IgD-negative memory B cell (primary cell): ENCODE data around the gene CAMK2G. TPM values are rescaled to one million over a fixed set of nuclear protein-coding genes. Genes with fewer than 3 reads are reported as not detected.
A peak's percentile ranks its signal among the peaks of the same experiment; 100 is the strongest.
"Not testable (repeated sequence)": the region's sequence is repeated elsewhere in the genome, so short reads cannot be mapped to it uniquely, and the experiment has no call there.

Source experiments
- H3K27ac Mint-ChIP-seq, 3 donors: one replicate each; pipeline ENCODE4 v1.8.0; 2020 to 2022; ENCODE audit warnings: mild to moderate bottlenecking in 3 of 3, mixed read lengths in 3 of 3, moderate library complexity in 1 of 3
- H3K27me3 Mint-ChIP-seq: one replicate; pipeline ENCODE4 v1.8.0; 2021; ENCODE audit warnings: mixed read lengths
- H3K36me3 Mint-ChIP-seq: one replicate; pipeline ENCODE4 v1.8.0; 2020; ENCODE audit warnings: mild to moderate bottlenecking, mixed read lengths
- H3K4me1 Mint-ChIP-seq, 3 donors: one replicate each; pipeline ENCODE4 v1.8.0; 2020 to 2022; ENCODE audit warnings: mixed read lengths in 3 of 3, mild to moderate bottlenecking in 1 of 3
- H3K4me3 Mint-ChIP-seq, 4 donors: one replicate each; pipeline ENCODE4 v1.8.0; 2020 to 2022; ENCODE audit warnings: mild to moderate bottlenecking in 4 of 4, mixed read lengths in 4 of 4, moderate library complexity in 3 of 4
- H3K9me3 Mint-ChIP-seq, 3 donors: one replicate each; pipeline ENCODE4 v1.8.0; 2020 to 2021; ENCODE audit warnings: mixed read lengths in 3 of 3, mild to moderate bottlenecking in 1 of 3
- polyA plus RNA-seq: library from polyadenylated mRNA; unstranded; fragments of 300-500 nt; fragmentation: Illumina TruSeq; gene quantifications from one replicate; pipeline ENCODE4 v1.2.3, GENCODE V29; 2021

The CAMK2G gene
- polyA plus RNA-seq, 1 donor from 2014 or later = 7.2 TPM

DNA sequence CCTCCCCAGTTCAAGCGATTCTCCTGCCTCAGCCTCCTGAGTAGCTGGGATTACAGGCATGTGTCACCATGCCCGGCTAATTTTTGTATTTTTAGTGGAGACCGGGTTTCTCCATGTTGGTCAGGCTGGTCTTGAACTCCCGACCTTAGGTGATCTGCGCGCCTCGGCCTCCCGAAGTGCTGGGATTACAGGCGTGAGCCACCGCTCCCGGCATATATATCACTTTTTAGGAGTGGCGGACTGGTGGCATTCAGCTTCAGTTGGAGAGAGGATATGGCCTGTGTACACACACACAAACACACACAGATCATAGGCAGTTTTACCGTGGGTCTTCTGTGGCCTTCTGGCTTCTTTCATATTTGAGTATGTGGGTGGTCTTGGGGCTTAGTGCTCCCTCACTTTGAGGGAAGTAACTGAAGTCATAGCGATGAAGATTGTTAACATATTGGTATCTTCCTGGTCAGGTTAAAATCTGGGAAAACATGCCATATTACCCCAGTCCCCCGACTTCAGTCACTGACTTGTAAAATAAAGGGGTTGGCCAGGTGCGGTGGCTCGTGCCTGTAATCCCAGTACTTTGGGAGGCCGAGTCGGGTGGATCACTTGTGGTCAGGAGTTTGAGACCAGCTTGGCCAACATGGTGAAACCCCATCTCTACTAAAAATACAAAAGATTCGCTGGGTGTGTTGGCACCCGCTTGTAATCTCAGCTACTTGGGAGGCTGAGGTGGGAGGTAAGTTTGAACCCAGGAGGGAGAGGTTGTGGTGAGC, 87.1 kb downstream of the CAMK2G start:
- H3K4me3 Mint-ChIP-seq = peak overlapping the region in 3 of 4 donors; percentile 39 to 96 (median 63)
- not testable (repeated sequence) for H3K9me3 Mint-ChIP-seq, H3K36me3 Mint-ChIP-seq, H3K27me3 Mint-ChIP-seq
- H3K27ac Mint-ChIP-seq = peak overlapping the region in 1 of 3 donors; percentile 71
- peaks cover 23 to 26% (median 24%) of the 10 kb centered on the region in 3 donors for H3K4me1 Mint-ChIP-seq

DNA sequence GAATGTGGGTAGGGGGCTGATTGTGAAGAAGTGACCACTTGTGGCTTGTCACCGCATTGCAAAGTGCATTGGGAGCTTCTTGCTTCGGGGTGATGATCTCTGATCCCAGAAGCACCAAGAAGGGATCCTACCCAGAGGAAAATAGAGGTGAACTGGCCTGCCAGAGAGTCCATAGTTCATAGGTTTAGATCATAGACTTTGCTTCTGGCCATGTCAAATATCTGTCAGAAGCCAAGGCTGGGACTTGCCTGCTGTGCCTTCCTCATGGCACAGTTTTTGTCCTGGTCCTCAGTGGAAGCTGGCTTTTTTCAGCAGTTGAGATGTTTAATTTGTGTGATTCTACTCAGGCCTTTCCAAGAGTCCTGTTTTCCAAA, 87.9 kb downstream of the CAMK2G start:
- H3K4me1 Mint-ChIP-seq = peaks cover 25 to 29% (median 27%) of the 10 kb centered on the region in 3 donors

DNA sequence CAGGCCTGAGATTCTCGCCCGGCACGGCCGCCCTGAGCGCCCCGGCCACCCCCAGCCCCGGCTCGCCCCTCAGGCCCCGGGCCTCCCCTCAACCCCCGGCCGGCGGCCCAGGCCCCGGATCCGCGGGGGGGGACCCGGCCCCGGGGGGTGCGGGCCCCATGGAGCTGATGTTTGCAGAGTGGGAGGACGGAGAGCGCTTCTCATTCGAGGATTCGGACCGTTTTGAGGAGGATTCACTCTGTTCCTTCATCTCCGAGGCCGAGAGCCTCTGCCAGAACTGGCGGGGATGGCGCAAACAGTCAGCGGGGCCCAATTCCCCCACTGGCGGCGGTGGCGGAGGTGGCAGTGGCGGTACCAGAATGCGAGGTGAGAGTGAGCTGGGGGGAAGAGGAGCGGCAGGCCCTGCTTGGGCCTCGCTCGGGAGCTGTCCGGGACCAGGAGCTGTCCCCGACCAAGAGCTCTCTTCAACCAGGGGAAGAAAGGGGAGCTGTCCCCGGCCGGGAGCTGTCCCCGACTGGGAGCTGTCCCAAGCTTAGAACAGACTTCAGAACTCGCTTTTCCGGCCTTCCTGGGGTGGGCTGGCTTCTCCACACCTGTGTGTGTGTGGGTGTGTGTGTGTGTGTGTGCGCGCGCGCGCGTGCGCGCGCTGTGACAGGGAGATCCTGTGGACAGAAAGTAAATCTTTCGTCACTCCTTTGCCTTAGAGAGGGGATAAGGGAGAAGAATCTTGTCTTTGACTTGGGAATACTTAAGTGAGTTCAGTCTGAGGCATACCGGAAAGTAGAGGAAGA, 88.4 kb downstream of the CAMK2G start:
- H3K9me3 Mint-ChIP-seq = no peaks in the 10 kb centered on the region
- no peaks in the 10 kb centered on the region for H3K27me3 Mint-ChIP-seq
- peak overlapping the region; percentile 94 to 99 (median 97) for H3K27ac Mint-ChIP-seq
- H3K36me3 Mint-ChIP-seq = peaks cover 4% of the 10 kb centered on the region
- H3K4me1 Mint-ChIP-seq = peaks cover 28 to 29% (median 29%) of the 10 kb centered on the region in 3 donors
- peak overlapping the region; percentile 96 to 100 (median 98) for H3K4me3 Mint-ChIP-seq

More for the DNA sequence above, 87.9 kb downstream of the CAMK2G start:
- Mint-ChIP-seq H3K27ac (peak overlapping the region; percentile 94 to 98 (median 97)), H3K9me3 (no peaks in the 10 kb centered on the region), H3K36me3 (peaks cover 7% of the 10 kb centered on the region), H3K27me3 (no peaks in the 10 kb centered on the region), H3K4me3 (peak overlapping the region; percentile 96 to 100 (median 98))

DNA sequence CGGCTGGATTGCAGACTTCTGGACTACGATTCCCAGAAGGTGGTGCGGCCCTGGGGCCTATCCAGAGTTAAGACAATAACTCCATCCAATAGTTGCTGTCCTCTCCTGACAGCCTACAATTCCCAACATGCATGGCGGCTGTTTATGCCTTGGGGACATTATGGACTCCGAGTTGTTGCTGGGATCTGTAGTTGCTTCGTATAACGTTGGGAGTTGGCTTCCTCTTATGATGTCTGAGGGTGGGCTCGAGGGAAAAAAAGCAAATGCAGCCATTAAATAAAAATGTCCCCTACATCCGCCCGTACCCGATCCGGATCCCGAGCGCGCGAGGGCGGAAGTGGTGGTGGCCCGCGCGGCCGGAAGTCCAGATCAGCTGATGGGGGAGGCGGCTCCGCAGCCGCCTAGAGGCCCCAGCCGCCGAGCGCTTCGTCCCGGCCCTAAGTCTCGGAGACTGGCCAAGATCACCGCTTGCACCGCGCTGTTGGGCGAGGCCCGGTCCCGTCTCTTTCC, 89.1 kb downstream of the CAMK2G start, which contains the start of gene ZSWIM8:
TSS of gene ZSWIM8 (plus strand) at position 396 of the 510 bp plus-strand sequence. CDS start 273 bp downstream, outside the sequence.
- H3K27me3 Mint-ChIP-seq = no peaks in the 10 kb centered on the region
- peaks cover 32 to 33% (median 33%) of the 10 kb centered on the region in 3 donors for H3K4me1 Mint-ChIP-seq
- H3K9me3 Mint-ChIP-seq = no peaks in the 10 kb centered on the region
- H3K27ac Mint-ChIP-seq = peak within 1 kb of the TSS; percentile 94 to 99 (median 97)
- peaks cover under 1% of the 10 kb centered on the region for H3K36me3 Mint-ChIP-seq
- peak within 1 kb of the TSS; percentile 96 to 100 (median 98) for H3K4me3 Mint-ChIP-seq

DNA sequence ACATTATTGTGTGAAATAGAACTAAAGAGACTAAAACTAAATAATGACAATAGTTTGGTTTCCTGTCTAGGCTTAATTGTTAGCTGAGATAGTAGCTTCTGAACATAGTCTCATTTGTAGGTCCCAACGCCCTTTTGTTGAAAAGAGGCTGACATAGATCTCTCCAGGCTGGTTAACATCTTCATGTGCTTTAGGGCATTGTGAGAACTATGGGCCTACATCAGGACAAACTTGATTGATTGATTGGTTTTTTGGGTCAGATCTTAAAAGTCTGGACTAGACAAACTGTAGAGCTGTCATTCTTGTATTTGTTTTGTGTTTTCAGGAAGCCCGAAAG, 91.6 kb downstream of the CAMK2G start:
- Mint-ChIP-seq H3K36me3 (no peaks in the 10 kb centered on the region), H3K27me3 (no peaks in the 10 kb centered on the region), H3K27ac (peak overlapping the region; percentile 91 to 100 (median 96)), H3K9me3 (no peaks in the 10 kb centered on the region), H3K4me3 (peak overlapping the region; percentile 96 to 100 (median 100)), H3K4me1 (peaks cover 37 to 41% (median 39%) of the 10 kb centered on the region in 3 donors)

DNA sequence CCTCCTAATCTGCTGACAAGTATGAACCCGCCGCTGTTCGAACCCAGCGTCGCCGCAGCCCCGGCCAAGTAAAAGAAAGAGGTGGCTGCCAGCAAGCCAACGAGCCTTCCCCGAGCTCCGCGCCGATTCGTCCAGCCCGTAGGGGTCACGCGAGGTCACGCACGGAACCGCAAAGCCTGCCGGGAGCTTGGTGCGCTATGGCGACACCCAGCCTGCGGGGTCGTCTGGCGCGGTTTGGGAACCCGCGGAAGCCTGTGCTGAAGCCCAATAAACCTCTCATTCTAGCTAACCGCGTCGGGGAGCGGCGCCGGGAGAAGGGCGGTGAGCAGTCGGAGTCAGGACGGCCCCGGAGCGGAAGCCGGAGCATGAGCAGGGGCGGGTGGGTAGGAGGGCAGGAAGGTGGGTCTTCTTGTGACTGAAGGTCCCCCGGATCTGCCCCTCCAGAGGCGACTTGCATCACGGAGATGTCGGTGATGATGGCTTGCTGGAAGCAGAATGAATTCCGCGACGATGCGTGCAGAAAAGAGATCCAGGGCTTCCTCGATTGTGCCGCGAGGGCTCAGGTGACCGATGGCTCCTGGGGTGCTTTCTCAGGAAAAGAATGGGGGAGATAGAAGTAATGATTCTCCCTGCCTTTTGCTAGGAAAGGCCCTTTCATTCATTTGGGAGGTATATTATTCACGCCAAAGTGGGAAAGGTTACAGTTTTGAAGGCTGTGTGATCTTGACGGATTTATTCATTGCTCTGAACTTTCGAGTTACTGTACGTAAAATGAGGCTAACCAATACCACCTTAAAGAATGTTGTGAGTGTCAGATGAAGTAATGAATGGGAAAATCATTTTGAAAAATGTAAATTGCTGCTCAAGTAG, 92.2 kb downstream of the CAMK2G start, which contains the start of gene CHCHD1:
TSS of gene CHCHD1 (plus strand) at position 170 of the 870 bp plus-strand sequence. CDS start at position 198, 28 bp downstream.
- peaks cover 34 to 39% (median 37%) of the 10 kb centered on the region in 3 donors for H3K4me1 Mint-ChIP-seq
- H3K27ac Mint-ChIP-seq = peak within 1 kb of the TSS; percentile 91 to 100 (median 96)
- H3K27me3 Mint-ChIP-seq = no peaks in the 10 kb centered on the region
- H3K9me3 Mint-ChIP-seq = no peaks in the 10 kb centered on the region
- H3K36me3 Mint-ChIP-seq = no peaks in the 10 kb centered on the region
- peak within 1 kb of the TSS; percentile 96 to 100 (median 100) for H3K4me3 Mint-ChIP-seq

DNA sequence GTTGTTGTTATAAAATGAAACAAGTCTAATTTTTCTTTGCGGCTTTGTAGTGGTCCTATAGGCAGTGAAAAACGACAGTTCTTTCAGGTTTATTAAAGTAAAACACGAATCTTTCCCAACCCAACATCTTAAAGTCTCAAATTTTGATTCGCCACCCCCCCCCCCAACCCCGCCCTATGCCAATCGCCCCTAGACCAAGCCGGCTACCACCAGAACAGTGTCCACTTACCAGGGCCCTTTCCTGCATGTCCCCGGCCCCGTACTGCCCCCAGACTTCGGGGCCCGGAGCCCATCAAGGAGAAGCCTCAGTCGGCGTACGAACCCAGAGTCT, 92.8 kb downstream of the CAMK2G start:
- Mint-ChIP-seq H3K4me3 (peak overlapping the region; percentile 96 to 100 (median 100)), H3K4me1 (peaks cover 33 to 37% (median 37%) of the 10 kb centered on the region in 3 donors), H3K9me3 (no peaks in the 10 kb centered on the region), H3K27me3 (no peaks in the 10 kb centered on the region), H3K36me3 (peaks cover 2% of the 10 kb centered on the region), H3K27ac (peak overlapping the region; percentile 91 to 100 (median 96))

DNA sequence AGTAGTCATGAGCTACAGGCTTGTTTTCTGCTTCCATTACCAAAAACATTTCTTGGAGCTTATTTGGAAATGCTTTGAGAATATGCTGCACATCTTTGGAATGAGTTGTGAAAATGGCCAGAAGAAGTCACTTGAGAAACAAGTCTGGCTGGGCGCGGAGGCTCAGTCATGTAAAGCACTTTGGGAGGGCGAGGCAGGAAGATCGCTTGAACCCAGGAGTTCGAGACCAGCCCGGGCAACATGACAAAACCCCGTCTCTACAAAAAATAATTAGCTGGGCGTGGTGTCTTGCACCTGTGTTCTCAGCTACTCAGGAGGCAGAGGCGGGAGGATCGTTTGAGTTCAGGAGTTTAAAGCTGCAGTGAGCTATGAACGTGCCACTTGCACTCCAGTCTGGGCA, 93.4 kb downstream of the CAMK2G start:
- Mint-ChIP-seq H3K4me3 (peak overlapping the region; percentile 96 to 100 (median 100)), H3K4me1 (peaks cover 28 to 32% (median 32%) of the 10 kb centered on the region in 3 donors), H3K9me3 (no peaks in the 10 kb centered on the region), H3K27ac (peak overlapping the region in 2 of 3 donors; percentile 84 to 91), H3K36me3 (peaks cover 2% of the 10 kb centered on the region), H3K27me3 (no peaks in the 10 kb centered on the region)

DNA sequence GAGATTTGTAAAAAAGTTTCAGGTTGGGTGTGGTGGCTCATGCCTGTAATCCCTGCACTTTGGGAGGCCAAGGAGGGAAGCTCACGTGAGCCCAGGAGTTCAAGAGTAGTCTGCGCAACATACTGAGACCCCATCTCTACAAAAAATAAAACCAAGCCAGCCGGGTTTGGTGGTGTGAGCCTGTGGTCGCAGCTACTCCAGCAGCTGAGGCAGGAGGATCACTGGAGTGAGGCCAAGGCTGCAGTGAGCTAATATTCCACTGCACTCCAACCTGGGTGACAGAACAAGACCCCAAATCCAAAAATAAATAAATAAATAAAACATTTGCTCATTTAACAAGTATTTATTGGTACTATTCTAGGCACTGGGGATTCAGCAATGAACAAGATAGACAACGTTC, 94.1 kb downstream of the CAMK2G start:
- peaks cover 2% of the 10 kb centered on the region for H3K36me3 Mint-ChIP-seq

DNA sequence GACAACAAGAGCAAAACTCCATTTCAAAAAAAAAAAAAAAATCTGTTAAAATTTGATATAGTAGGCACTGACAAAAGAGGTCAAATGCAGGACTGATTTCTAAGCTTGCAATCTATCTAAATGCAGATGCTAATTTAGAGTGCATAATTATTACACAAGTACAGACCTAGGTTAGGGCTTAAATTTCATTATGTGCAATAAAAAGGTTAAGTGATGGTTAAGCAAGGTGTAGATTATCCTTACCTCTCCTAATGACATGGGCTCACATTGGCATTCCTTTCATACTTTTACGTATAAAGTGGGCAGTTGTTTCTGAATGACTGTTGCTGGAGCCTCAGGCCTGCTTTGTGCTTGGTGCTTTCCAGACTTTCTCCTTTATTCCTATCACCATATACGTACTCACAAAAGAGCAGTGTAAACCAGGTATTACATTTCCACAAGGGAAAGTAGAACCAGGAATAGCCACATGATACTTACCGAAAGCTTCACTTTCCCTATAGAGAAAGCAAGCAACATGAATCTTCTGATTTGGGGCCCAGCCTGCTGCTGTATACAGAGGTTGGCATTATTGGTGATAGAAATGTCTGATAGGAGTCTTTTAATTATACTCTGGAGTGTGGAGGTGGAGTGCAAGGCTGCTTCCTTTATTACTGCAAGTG, 94.7 kb downstream of the CAMK2G start:
- Mint-ChIP-seq H3K27ac (peak overlapping the region in 2 of 3 donors; percentile 7 to 91), H3K4me1 (peaks cover 35 to 40% (median 36%) of the 10 kb centered on the region in 3 donors), H3K36me3 (peaks cover 2% of the 10 kb centered on the region), H3K27me3 (no peaks in the 10 kb centered on the region), H3K4me3 (peak overlapping the region in 2 of 4 donors; percentile 63 to 96), H3K9me3 (no peaks in the 10 kb centered on the region)

More for the DNA sequence above, 94.1 kb downstream of the CAMK2G start:
- Mint-ChIP-seq H3K4me3 (peak overlapping the region; percentile 63 to 100 (median 98)), H3K27ac (peak overlapping the region in 2 of 3 donors; percentile 84 to 91), H3K4me1 (peaks cover 34 to 35% (median 35%) of the 10 kb centered on the region in 3 donors), H3K27me3 (no peaks in the 10 kb centered on the region), H3K9me3 (no peaks in the 10 kb centered on the region)

DNA sequence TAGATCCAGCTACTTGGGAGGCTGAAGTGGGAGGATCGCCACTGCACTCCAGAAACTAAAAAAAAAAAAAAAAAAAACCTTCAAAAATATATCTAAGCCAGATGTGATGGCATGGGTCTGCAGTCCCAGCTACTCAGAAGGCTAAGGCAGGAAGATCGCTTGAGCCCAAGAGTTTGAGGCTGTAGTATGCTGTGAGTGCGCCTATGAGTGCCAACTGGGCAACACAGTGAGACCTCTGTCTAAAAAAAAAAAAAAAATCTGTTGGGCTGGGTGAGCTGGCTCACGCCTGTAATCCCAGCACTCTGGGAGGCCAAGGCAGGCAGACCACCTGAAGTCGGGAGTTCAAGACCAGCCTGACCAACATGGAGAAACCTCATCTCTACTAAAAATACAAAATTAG, 95.3 kb downstream of the CAMK2G start:
- peaks cover 41 to 44% (median 42%) of the 10 kb centered on the region in 3 donors for H3K4me1 Mint-ChIP-seq
- H3K27me3 Mint-ChIP-seq = no peaks in the 10 kb centered on the region
- H3K9me3 Mint-ChIP-seq = no peaks in the 10 kb centered on the region
- peaks cover 2% of the 10 kb centered on the region for H3K36me3 Mint-ChIP-seq
- H3K27ac Mint-ChIP-seq = no peak overlapping the region
- H3K4me3 Mint-ChIP-seq = peak overlapping the region in 1 of 4 donors; percentile 96

DNA sequence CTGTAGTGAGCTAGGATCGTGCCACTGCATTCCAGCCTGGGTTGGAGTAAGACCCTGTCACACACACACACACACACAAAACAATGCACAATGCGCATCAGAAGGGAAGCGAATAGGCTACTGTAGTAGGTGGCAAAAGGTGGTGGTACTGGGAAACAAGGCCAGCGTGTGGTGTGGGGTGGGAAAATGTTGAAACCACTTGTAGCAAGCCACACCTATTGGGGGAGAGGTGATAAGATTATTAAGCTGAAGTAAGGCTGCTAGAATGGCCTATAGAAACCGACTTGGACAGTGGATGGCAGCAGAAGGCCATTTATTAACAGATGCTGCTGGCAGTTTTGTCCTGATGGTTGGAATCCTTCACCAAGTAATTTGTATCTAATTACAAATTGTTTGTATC, 99.7 kb downstream of the CAMK2G start:
- Mint-ChIP-seq H3K27ac (peak overlapping the region in 2 of 3 donors; percentile 96 to 98), H3K27me3 (no peaks in the 10 kb centered on the region), H3K4me3 (peak overlapping the region; percentile 90 to 99 (median 94)), H3K36me3 (peaks cover 4% of the 10 kb centered on the region), H3K4me1 (peaks cover 31 to 34% (median 33%) of the 10 kb centered on the region in 3 donors), H3K9me3 (no peaks in the 10 kb centered on the region)

DNA sequence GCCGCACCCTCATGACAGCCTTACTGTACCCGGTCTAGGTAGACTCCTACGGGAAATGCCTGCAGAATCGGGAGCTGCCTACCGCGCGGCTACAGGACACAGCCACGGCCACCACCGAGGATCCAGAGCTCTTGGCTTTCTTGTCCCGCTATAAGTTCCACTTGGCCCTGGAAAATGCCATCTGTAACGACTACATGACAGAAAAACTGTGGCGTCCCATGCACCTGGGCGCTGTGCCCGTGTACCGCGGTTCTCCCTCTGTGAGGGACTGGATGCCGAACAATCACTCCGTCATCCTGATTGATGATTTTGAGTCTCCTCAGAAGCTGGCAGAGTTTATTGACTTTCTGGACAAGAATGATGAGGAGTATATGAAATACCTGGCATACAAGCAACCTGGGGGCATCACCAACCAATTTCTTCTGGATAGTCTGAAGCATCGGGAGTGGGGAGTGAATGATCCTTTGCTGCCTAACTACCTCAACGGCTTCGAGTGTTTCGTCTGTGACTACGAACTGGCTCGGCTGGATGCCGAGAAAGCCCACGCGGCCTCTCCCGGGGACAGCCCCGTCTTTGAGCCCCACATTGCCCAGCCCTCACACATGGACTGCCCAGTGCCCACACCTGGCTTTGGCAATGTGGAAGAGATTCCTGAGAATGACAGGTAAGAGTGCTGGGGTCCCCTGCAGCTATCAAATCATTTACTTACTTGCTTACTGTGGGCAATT, 101.0 kb downstream of the CAMK2G start:
- H3K27ac Mint-ChIP-seq = peak overlapping the region; percentile 96 to 98 (median 96)
- peaks cover 37 to 41% (median 38%) of the 10 kb centered on the region in 3 donors for H3K4me1 Mint-ChIP-seq
- no peaks in the 10 kb centered on the region for H3K9me3 Mint-ChIP-seq
- H3K36me3 Mint-ChIP-seq = peaks cover 4% of the 10 kb centered on the region
- H3K4me3 Mint-ChIP-seq = peak overlapping the region; percentile 90 to 99 (median 96)
- no peaks in the 10 kb centered on the region for H3K27me3 Mint-ChIP-seq
